GM19043 (cell line): Measurements from ENCODE around the gene RCSD1.
"Not testable (repeated sequence)": the region's sequence is repeated elsewhere in the genome, so short reads cannot be mapped to it uniquely, and the experiment has no call there.

Experiments used
- ATAC-seq: cut with Tn5 transposase; IDR thresholded peaks from one replicate; pipeline ENCODE4 v1.9.1; 2021; ENCODE audit warnings: low read depth; ENCODE audit not compliant: unreplicated experiment

The RCSD1 gene

DNA sequence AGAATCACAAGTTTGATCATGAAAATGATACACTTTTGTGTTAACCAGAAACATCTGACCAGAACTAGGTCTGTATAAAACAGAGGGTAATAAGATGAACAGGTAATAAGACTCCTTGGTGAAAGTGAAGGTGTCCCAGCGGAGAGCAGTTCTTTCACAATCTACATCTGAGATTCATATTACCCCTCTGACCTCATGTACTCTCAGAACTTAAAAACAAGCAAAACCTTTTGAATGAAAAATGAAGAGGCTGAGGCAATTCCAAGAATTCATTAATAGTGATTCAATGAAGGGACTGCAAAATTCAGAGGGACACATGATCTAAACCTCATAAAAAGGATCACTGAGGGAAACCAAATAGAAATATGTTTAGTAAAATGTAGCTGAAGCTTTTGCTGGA, 80.8 kb downstream of the RCSD1 start:
- ATAC-seq = no peak

DNA sequence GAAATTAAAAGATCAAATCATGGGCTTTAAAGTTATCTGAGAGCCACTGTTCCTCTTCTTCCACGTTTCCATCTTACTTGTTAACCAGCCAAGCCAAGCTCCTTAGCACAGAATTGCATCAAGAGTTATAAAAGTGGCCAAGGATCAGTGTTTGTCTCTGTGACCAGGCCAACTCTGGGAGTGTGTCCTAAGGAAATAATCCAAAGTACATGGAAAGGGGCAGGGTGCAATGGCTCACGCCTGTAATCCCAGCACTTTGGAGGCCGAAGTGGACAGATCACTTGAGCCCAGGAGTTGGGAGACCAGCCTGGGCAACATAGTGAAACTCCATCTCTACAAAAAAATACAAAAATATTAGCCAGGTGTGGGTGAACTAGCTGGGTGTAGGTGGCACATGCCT, 81.8 kb downstream of the RCSD1 start:
- ATAC-seq = no peak

DNA sequence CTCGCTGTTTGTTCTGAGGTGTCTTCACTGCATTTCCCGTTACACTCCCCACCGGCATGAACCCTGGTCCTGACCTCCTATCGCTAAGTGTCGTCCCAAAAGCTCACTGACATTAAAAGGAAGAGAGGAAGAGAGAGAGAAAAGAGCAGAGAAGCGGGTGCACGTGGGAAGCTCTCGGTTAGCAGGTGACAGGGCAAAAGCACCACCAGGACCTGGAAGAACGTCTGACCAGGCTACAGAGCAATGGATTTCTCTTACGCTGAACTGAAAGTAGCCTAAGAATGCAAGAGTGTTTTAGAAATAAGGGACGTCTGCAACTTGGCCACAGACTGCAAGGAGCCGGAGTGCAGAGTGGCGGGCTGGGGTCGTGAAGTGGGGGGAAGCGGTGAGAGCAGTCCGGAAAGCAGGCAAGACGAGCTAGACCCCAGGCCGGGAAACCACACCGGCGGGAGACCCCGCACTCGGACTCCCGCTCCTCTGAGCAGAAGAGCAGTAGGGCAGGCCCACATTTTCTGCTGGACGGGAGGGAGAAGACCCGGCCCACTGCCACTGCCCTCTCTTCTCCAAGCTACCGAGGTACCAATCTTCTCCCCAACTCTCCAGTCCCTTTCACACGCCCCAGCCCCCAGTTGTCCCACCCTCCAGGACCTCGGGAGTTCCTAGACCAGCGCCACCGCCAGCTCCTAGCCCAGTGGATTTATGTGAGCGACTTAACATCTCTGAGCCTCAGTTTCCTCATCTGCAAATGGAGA, 83.5 kb downstream of the RCSD1 start:
- ATAC-seq = no peak

- no peak for ATAC-seq
These were observed 84.0 kb downstream of the RCSD1 start for GRCh38 chr1:167714098-167714438.

GRCh38 chr1:167714439-167715156, 84.6 kb downstream of the RCSD1 start:
- ATAC-seq = peak; percentile 49

GRCh38 chr1:167715157-167715999, 85.3 kb downstream of the RCSD1 start:
- peak; percentile 28 for ATAC-seq

GRCh38 chr1:167716000-167716271, 85.9 kb downstream of the RCSD1 start:
- no peak for ATAC-seq

DNA sequence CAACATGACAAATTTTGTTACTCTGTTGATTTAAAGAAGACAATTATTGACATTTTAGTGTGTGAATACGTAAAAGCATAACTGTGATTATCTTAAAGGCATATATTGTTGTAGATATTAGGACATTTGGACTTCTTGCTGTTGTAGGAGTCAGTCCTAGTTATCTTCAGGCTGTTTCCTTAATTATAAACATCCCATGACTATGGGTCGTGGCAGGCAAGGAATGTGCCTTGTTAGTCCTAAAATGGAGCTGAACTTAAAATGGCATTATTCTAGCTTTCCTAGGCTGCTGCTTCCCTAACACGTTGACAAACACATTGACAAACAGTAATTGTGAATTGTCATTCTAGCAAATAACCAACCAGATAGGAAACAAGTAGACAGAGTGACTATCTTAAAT, 87.3 kb downstream of the RCSD1 start:
- ATAC-seq = no peak

DNA sequence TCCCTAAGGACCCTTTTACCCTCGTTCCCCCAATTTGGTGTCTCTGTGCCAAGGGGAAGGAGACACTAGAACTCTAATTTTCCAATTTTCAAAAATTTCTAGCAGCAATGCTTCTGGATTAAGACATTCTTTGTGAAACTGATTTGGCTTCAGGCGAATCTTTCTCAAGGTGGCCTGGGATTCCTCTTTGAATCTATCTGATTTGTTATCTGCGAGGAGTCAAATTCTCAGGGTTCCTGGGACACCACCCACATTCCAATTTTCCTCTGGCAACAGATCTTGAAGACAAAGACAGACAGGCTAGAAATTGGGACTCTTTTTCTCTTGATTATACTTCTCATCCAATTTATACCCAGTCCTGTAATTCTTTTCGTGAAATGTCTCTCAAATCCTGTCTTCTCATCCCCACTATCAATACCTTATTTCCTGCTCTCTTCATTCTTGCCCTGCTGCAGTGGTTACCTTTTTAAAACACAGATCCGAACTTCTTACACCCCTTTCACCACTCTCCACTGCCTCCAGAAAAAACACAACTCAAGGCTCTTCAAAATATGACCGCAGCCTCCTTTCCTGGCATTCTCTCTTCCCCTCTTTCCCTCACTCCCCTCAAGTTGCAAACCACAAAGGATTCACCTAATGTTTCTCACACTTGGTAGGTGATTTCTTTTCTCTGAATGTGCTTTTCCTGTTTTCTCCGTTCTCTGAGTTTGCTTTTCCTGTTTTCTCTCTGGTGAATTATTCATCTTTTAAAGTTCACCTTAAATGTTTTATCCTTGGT, 89.1 kb downstream of the RCSD1 start:
- no peak for ATAC-seq

- not testable (repeated sequence) for ATAC-seq
These were observed 89.8 kb downstream of the RCSD1 start for GRCh38 chr1:167719715-167720421.

DNA sequence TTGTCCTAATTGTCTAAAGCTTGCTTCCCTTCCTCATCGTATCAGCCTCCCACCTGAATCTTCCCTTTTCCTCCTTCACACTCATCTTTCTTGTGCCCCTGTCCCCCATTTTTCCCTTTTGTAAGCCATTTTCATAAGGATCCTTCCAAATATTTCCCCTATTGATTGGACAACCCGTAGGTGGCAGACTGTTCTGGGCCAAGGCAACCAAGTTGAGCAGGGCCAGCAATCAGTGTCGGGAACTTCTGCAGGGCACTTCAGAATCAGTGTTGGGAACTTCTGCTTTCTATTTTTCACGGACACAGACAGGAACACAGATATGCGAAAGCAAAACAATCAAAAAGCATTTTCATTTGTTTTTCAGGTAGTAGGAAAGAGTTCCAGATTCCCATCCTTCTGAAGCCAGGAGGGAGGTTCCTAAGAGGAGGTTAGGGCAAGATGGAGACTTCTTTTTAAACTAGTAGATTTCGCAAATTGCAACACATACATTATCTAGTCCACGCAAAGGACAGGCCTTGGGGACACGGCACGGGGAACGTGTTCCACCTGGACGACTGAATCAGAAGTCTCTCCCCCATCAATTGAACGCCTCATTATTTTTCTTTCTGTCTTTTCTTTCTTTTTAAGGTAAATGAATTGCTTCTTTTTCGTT, 91.1 kb downstream of the RCSD1 start:
- ATAC-seq = no peak

- ATAC-seq = peak; percentile 83
These were observed 91.7 kb downstream of the RCSD1 start, which contains the start of gene MPZL1 for GRCh38 chr1:167721617-167722151. TSS of gene MPZL1 (plus strand) at chr1:167721982. CDS start at chr1:167722152, 170 bp downstream.

DNA sequence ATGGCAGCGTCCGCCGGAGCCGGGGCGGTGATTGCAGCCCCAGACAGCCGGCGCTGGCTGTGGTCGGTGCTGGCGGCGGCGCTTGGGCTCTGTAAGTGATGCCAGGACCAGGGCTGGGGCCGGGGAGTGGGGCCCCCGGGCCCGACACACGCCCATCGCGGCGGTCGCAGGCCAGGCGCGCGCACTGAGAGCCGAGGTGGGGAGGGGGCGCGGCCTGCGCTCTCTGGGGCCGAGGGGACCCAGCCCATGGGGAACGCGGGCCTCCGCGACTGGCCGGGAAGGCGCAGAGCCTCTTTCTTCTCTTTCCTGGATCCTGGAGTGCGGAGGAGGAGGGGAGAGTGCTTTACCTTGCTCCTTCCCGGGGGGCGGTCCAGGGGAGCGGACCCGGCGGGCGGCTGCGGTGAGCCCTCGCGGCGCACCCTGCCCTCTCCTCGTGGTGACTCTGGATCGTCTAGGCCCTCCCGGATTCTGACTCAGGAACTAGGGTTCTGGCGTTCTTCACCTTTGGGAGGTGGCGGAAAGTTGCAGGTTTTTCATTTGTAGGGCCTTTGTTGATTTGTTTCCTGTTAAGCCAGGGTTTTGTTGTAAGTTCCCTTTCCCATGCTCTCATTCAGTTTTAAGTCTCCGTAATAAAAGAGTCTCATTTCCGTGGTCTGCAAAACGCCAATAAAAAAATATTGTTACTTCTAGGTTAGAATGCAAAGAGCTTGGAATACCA, 92.3 kb downstream of the RCSD1 start:
- peak; percentile 22 for ATAC-seq

GRCh38 chr1:167722870-167723251, 92.8 kb downstream of the RCSD1 start:
- no peak for ATAC-seq

DNA sequence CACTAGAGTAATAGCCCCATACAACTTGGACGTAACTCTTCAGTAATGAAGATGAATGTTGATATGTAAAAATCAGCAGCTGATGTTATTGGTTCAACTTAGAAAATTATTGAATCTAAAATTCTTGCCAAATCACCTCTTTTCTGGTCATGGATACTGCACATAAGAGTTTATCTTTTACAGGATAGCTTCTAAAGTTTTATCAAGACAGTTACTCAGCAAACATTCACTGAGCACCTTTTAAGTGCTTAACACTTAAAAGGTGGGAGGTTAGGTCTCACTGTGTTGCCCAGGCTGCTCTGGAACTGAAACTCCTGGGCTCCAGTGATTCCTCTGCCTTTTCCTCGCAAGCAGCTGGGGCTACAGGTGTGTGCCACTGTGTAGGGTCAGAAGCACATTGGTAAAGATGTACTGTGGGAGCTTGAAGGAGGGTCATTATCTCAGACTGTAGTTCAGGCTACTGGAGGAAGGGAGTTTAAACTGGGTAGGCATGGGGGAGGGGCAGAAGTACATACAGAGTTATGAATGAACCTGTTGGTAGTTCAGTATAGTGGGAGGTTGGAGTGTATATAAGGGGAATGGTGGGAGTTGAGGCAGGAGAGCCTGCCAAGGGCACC, 93.8 kb downstream of the RCSD1 start:
- ATAC-seq = no peak

DNA sequence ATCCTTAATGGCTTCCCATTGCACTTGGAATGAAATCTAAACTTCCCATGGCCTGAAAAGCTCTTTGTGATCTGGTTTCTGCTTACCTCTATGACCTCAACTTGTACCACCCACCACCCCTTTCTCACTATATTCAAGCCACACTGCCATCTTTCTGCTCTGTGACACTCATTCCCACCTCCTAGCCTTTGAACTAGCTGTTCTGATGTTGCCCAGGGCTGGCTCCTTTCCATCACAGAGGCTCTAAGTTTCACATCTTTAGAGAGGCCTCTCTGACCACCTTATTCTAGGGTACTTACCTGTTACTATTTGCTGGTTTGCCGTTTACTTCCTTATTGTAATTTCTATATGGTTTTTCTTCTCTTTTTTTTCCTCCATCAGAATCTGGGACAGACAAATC, 96.0 kb downstream of the RCSD1 start:
- no peak for ATAC-seq

DNA sequence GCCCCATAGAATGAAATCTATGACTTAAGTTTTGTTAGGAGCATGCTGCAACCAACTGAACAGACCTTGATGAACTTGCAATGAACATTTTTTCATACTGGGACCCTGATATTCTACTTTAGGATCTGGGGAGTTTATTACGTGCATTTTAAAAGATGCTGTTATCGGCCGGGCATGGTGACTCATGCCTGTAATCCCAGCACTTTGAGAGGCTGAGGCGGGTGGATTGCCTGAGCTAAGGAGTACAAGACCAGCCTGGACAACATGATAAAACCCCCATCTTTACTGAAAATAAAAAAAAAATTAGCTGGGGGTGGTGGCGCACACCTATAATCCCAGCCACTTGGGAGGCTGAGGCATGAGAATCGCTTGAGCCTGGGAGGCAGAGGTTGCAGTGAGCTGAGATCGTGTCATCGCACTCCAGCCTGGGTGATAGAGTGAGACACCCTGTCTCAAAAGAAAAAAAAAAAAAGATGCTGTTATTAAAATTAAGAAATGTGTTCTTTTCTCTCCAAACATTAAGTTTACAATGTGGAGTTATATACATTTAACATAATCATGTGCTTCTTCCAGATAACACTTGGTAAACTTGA, 98.9 kb downstream of the RCSD1 start:
- ATAC-seq = no peak

- no peak for ATAC-seq
These were observed 104.2 kb downstream of the RCSD1 start for GRCh38 chr1:167734227-167734626.
